ENCODE results near the gene GAL.

The GAL gene

DNA sequence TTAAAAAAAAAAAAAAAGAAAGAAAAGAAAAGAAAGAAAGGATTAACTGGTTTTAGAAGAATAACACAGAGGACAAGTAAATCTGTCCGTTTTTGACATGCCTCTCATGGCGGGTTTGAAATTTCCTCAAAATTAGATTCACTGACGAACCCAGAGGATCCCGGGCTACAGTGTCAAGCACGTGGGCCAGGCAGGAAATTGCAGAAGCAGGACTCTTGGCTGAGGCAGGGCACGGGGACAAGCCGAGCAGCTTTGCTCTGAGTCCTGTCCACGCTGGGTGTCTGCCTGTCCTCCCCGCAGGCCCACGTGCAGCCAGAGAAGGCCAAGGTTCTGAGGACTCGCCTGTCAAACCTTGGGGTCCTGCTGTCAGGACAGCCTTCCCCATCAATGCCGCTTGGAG is 24.7 kb downstream of the GAL start:
- DNase-seq (ENCODE audit: low read depth in 2 of 2): no peak

DNA sequence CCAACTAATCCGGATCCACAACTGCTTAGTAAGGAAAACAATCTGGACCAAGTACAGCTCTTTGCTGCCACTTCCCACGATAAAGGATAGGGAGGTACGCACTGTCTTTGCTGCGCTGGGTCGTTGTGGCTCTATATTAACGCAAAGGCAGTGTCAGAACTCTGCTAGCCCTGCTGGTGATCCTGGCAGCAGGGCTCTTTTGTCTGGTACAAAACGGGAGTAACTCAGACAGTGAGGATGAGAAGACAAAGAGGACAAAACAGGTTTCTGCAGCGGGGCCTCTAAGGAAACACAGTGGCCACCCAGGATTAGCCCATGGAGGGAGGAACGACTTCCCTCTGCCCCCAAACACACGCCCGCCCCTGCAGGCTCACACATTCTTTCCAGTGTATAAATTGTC is 26.1 kb downstream of the GAL start:
- DNase-seq (ENCODE audit: low read depth in 2 of 2): no peak

DNA sequence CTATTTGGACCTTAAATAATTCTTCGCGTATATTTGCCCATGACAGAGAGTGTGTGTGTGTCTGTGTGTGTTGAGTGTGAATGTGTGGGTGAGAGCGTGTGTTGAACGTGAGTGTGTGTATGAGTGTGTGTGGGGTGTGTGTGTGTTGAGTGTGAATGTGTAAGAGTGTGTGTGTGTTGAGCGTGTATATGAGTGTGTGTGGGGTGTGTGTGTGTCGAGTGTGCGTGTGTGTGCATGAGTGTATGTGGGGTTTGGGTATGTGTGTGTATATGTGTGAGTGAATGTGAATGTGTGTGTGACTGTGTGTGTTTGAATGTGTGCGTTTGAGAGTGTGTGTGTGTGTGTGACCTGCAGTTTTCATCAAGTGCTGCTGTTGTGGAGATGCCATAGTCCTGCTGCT is 26.8 kb downstream of the GAL start:
- no peak for DNase-seq (ENCODE audit: low read depth in 2 of 2)

DNA sequence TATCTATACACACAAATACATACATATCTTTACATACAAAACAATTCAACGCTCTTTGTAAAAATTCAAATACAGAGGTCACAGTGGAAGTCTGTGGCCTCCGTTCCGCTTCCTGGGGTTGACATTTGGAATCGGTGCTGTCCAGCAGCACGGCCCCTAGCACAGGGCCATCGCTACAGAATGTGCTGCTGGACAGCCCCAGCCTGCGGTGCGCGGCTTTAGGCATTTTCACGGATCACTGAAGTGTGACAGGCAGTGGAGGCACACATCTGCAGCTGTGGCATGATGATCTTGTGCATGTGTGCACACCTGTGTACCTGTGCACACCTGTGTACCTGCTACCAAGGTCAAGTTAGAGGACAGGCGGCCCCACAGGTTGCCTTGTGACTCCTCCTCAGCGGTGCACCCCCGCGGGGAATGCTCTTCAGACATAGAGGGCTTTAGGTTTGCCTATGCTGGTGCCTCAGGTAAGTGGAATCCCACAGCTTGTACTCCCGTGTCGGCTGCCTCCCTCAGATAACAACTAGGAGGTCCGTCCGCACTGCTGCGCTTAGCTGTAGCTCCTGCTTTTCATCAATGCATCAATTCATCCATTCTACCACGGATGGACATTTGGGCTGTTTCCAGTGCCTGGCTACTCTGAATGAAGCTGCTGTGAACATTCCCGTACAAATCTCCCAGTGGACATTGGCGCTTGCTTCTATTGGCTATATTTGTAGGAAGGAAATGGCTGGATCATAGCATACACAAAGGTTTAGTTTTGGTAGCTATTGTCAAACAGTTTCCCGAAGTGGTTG is 29.9 kb downstream of the GAL start:
- DNase-seq (ENCODE audit: low read depth in 2 of 2): no peak

DNA sequence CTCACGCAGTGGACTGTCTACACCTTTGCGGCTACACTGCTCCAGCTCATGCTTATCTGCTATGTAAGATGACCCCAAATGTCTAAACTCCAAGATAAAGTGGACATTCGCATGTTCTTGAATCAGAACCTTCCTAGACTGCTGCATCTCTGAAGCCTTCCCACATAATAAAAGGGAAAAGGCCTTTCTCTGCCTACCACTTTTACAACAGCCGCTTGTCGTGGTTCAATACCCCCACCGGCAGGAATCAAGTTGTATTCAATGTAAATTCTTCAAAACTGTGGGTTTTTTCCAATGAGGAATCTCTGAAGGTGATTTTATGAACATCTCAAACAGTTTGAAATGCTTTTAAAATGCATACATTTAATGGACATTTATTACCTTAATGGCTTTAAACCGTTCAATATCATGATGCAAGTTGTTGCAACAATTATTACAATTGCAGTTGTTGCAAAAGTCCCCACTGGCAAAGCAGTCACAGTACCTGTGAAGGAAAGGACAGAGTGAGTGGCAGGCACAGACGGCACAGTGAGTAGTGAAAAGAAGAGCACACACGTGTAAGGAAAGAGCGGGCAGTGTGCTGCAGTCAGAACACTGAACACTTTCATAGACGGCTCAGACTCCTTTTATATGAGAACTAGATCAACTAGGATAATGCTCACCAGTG is 31.2 kb downstream of the GAL start:
- DNase-seq (ENCODE audit: low read depth in 2 of 2): no peak

DNA sequence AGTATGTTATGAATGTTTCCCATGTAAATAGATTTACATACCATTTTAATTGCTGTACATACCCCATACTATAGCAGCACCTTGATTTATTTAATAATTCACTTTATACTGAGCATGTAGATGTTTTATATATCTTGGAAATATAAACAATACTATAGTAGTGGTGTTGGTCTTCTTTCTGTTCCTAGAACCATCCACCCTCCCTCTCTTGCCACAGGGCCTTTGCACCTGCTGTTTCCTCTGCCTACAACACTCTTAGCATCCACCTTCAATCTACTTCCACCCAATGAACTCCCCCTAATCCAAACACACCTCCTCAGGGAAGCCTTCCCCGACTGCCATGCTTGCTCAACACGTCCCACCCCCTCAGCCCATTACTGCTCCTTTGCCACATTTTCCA is 36.7 kb downstream of the GAL start:
- DNase-seq (ENCODE audit: low read depth in 2 of 2): no peak

DNA sequence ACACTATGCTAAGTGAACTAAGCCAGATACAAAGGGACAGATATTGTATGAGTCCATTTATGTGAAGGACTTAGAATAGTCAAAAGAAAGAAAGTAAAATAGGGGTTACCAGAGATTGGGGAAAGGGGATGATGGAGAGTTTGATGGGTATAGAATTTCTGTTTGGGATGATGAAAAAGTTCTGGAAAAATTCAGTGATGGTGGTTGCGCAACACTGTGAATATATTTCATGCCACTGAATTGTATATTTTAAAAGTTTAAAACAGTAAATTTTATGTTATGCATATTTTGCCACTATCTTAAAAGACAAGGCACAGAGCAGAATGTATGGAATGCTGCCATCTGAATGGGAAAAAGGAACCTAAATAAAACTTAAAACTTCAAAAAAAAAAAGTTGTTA is 37.8 kb downstream of the GAL start:
- DNase-seq (ENCODE audit: low read depth in 2 of 2): no peak

DNA sequence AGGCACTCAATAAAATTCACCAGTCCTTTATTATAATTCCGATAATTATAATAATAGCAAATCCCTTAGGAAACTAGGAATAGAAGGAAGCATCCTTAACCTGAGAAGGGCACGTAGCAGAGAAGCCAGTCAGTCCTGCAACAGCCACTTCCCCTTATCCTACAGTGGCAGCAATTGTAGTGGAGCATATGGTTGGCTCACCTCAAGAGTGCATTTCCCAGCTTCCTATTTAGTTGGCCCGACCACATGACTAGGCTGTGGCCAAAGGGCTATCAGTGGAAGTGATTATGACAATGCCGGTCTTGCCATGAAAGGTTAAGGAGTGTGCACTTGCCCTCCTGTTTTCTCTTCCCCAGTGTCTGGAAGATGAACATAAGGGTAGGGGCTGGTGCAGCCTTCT is 39.9 kb downstream of the GAL start:
- no peak for DNase-seq (ENCODE audit: low read depth in 2 of 2)

DNA sequence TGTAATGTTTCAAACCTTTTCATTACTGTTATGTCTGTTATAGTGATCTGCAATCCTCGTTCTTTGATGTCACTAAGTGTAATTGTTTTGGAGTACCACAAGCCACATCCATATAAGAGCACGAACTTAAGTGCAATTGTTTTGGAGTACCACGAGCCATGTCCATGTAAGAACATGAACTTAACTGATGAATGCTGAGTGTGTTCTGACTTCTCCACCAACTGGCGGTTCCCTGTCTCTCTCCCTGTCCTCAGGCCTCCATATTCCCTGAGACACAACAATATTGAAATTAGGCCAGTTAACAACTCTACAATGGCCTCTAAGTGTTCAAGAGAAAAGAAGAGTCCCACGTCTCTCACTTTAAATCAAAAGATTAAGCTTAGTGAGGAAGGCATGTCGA is 43.4 kb downstream of the GAL start:
- no peak for DNase-seq (ENCODE audit: low read depth in 2 of 2)

DNA sequence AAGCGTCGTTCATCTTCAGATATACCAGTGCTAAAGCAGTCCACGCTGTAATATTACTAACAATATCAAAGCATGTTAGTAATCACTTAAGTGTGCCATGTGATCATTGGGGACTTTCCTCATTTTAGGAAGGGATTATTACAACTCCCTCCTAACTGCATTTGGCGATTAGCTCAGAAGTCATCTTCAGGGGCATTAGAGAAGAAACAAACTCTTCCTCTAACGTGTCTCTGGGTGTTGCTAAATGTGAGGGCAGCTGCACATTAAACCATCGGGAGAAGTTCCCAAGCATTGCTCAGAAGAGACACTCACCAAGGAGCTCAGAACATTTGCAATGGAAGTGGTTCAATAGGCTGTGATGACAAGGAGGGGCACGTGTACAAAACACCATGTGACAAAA is 49.8 kb downstream of the GAL start:
- no peak for DNase-seq (ENCODE audit: low read depth in 2 of 2)

DNA sequence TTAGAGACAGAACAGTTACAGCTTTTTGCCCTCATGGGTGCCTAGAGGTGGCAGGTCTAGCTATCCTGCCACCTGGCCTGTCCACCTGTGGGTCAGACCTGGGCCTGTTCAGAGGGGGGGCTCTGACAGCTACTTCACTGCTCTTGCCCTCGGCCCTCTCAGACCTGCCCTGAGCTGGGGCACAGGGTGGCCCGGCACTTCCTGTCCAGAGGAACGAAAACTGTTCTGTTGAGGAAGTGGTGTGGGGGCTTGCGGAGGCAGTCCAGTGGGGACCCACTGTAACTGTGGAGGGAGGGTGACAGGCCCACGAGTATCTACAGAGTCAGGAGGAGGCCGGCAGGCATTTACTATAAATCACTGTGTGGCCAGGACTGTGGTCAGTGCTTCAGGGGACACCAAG is 50.8 kb downstream of the GAL start:
- DNase-seq (ENCODE audit: low read depth in 2 of 2): no peak

DNA sequence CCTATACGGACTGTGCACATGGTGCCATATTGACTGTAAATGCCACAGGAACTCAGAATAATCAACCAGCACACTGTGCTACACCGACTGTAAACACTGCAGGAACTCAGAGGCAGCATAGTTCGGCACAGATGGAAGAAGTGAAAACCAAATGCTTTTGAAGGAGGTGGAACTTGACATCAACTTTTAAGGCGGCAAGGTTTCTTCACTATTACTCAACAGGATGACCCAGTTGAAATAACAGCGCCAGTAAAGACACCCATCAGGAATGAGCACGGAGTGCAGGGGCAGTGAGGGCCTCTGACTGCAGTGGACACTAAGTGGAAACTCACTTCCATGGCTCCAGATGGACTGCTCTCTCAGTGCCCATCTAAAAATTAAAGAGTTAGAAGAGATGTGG is 51.3 kb downstream of the GAL start:
- no peak for DNase-seq (ENCODE audit: low read depth in 2 of 2)
